Aorta (tissue), 5 donors: ENCODE measurements around the gene ATF6B. TPM values are rescaled to one million over a fixed set of nuclear protein-coding genes. Genes with fewer than 3 reads are reported as not detected.
A peak's percentile ranks its signal among the peaks of the same experiment; 100 is the strongest.
"Not testable (repeated sequence)": the region's sequence is repeated elsewhere in the genome, so short reads cannot be mapped to it uniquely, and the experiment has no call there.

Source experiments
- ATAC-seq: fragments of 200-7000 bp; cut with Tn5 transposase; one replicate; pipeline ENCODE4 v1.9.1; 2022; ENCODE audit warnings: moderate library complexity; ENCODE audit not compliant: low FRiP score
- DNase-seq, 2 donors: peaks; one replicate each; pipeline ENCODE4 v3.0.0-alpha.2; 2020
- H3K27ac ChIP-seq, 2 donors: one replicate each; pipeline ENCODE4 v1.5.1; 2013; ENCODE audit warnings: low read length in 2 of 2, mild to moderate bottlenecking in 2 of 2, moderate library complexity in 2 of 2, control low read depth in 1 of 2, inconsistent platforms in 1 of 2, low read depth in 1 of 2
- H3K27me3 ChIP-seq, 2 donors: one replicate each; pipeline ENCODE4 v1.6.1; 2013; ENCODE audit warnings: control low read depth in 1 of 2, low read length in 1 of 2, mild to moderate bottlenecking in 1 of 2, moderate library complexity in 1 of 2; ENCODE audit not compliant: insufficient read depth in 2 of 2, control insufficient read depth in 1 of 2
- H3K36me3 ChIP-seq, 2 donors: one replicate each; pipeline ENCODE4 v1.6.1; 2013; ENCODE audit warnings: control low read depth in 1 of 2, low read length in 1 of 2, mild to moderate bottlenecking in 1 of 2; ENCODE audit not compliant: insufficient read depth in 2 of 2, control insufficient read depth in 1 of 2
- H3K4me1 ChIP-seq, 2 donors: one replicate each; pipeline ENCODE4 v1.6.1; 2013; ENCODE audit warnings: low read length in 2 of 2, control low read depth in 1 of 2, mild to moderate bottlenecking in 1 of 2, moderate library complexity in 1 of 2; ENCODE audit not compliant: insufficient read depth in 2 of 2, control insufficient read depth in 1 of 2
- H3K4me3 ChIP-seq, 2 donors: one replicate each; pipeline ENCODE4 v1.5.1; 2013; ENCODE audit warnings: low read length in 2 of 2, control low read depth in 1 of 2, mild to moderate bottlenecking in 1 of 2
- H3K9me3 ChIP-seq: one replicate; pipeline ENCODE4 v1.6.1; 2013; ENCODE audit warnings: mild to moderate bottlenecking, low read length; ENCODE audit not compliant: control insufficient read depth
- WGBS, 2 donors: extraction: QIAGEN DNeasy Blood & Tissue Kit; methylation state at CpG; one replicate each; pipeline ENCODE4 v1.1.7; 2013; 5-methylcytosine and 5-hydroxymethylcytosine counted together
- intact Hi-C, 2 donors: fragments of 100-400 bp; cut with DNase I; formaldehyde crosslinking; loops; one replicate each; pipeline versions ENCODE4 v1.14.2 to v1.15.0; 2022
- polyA plus RNA-seq, 2 donors: library from polyadenylated mRNA; stranded (reverse); fragments of 200-250 nt; gene quantifications; one replicate each; pipeline ENCODE4 v1.2.3, GENCODE V29; 2013
- total RNA-seq, 2 donors: library from RNA; stranded (reverse); fragmentation: NEBNext Ultra II Directional; extraction: Animal tissue kit (Norgen Biotek cat#: 25700); gene quantifications; one replicate each; pipeline ENCODE4 v1.2.1, GENCODE V29; 2021
- donor health status: healthy with polysubstance abuse.
- donor health status: Bipolar disorder and iron deficiency.
- donor health status: DM: no; HTN: no; CAD: no.
- donor health status: DM: no; HTN: no; CAD: no.
- donor health status: DM: yes; HTN: yes; CAD: no.

The ATF6B gene
- total and polyA plus RNA-seq, 4 donors, result 12.9 to 93.1 (median 73.5) TPM

DNA sequence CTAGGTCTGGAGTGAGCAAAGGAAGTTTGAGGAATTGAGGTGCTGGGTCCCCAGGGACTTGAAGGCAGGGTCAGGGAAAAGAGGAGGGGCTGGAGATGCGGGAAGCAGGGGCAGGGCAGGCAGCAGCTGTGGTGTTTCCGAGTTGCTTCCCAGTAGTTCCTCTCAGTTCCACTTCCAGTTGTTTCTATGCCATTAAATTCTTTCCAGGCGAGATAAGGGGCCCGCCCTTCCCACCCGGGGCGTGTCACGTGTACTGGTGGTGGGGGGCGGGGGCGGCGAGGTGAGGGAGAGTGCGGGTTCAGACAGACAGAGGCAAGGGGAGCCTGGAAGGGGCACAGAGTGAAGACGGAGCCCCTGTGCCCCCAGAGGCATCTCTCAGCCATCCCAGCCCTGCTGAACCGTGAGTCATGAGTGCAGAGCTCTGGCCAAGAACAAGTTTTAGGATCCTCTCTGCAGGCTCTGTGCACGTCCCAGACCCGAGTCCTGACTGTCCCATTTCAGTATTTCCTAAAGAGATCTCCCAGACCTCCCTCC lies 19.9 kb downstream of the ATF6B start:
- WGBS, 2 donors, result 0 to 2% methylated on average over 9 to 15 of the region's 15 CpGs
- no peaks in the 10 kb centered on the region for H3K9me3 ChIP-seq
- peak; percentile 84 for ATAC-seq
- peak overlapping the region; percentile 31 to 73 for H3K27ac ChIP-seq
- intact Hi-C loops, result no loop called here
- no peaks in the 10 kb centered on the region for H3K36me3 ChIP-seq
- DNase-seq, result peak; percentile 75 to 85
- peak overlapping the region in 1 of 2 donors; percentile 1 for H3K4me3 ChIP-seq
- H3K4me1 ChIP-seq, result peaks cover 0 to 5% of the 10 kb centered on the region in 2 donors
- no peaks in the 10 kb centered on the region for H3K27me3 ChIP-seq

DNA sequence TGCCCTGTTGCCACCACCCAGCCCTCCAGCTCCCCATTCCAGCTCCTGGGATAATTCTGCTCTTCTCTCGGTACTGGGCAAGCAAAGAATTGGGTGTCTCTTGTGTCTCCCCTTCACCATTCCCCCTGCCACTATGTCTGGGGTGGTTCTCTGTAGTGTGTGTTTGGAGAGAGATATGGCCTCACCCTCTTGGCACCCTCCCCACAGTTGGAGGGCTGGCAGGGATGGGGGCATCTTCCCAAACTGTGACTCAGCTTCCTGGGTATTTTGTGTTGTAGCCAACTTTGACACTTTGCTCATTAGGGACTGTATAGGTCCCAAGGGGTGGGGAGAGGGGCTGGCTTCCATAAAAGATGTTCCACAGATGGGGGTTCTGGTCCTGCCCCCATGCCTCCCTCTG lies 20.6 kb downstream of the ATF6B start:
- Histone ChIP-seq H3K27me3 (no peaks in the 10 kb centered on the region), H3K9me3 (no peaks in the 10 kb centered on the region), H3K4me1 (peaks cover 0 to 5% of the 10 kb centered on the region in 2 donors), H3K27ac (peak overlapping the region in 1 of 2 donors; percentile 73), H3K4me3 (no peak overlapping the region), H3K36me3 (no peaks in the 10 kb centered on the region)
- intact Hi-C loops, result loop anchor here in 1 of 2 donors (2.0 kb wide), 1 partner anchor 15 kb away; no protein-coding TSS in a partner anchor
- ATAC-seq (no peak), DNase-seq (peak; percentile 70 to 79)
- WGBS, 2 donors, result 6 to 14% methylated on average over 1 of the region's 1 CpG

DNA sequence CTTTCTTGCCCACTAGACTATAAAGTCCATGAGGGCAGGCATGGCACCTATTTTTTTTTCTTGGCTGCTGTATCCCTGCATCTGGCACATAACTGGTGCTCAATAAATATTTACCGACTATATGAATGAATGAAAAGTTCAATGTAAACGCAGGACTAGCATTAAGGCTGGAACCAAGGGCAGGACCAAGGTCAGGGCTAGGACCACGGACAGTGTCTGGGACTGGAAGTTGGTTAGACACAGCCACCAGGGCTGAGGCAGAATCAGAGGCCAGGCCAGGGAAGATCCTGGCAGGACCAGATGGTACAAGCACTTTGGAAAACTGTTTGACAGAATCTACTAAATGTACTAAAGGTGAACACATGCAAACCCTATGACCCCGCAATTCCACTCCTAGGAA lies 22.6 kb downstream of the ATF6B start:
- peaks cover 0 to 5% of the 10 kb centered on the region in 2 donors for H3K4me1 ChIP-seq
- DNase-seq (no peak), ATAC-seq (no peak)
- no peaks in the 10 kb centered on the region for H3K9me3 ChIP-seq
- intact Hi-C loops, result no loop called here
- no peaks in the 10 kb centered on the region for H3K36me3 ChIP-seq
- 85 to 89% methylated on average over 4 of the region's 4 CpGs for WGBS, 2 donors
- H3K4me3 ChIP-seq, result no peak overlapping the region
- no peak overlapping the region for H3K27ac ChIP-seq
- no peaks in the 10 kb centered on the region for H3K27me3 ChIP-seq

DNA sequence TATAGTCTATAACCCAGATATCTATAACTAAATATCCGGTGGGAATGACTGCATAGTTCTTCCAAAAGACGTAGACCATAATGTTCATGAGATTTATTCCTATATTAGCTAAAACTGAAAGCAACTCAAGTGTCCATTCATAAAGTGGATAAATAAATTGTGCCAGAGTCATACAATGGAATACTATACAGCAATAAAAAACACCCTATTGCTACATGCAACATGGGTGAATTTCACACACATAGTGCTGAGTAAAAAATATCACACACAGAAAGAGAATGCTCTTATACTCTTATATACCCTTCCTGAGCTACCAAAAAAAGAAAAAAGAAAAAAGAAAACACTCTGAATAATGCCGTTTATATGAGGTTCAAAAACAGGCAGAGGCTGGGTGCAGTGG lies 25.8 kb downstream of the ATF6B start:
- H3K36me3 ChIP-seq, result no peaks in the 10 kb centered on the region
- no peaks in the 10 kb centered on the region for H3K27me3 ChIP-seq
- H3K4me1 ChIP-seq, result no peaks in the 10 kb centered on the region
- no peak for ATAC-seq
- 94 to 95% methylated on average over 3 of the region's 3 CpGs for WGBS, 2 donors
- H3K9me3 ChIP-seq, result no peaks in the 10 kb centered on the region
- no peak overlapping the region for H3K4me3 ChIP-seq
- intact Hi-C loops, result no loop called here
- no peak for DNase-seq
- no peak overlapping the region for H3K27ac ChIP-seq

DNA sequence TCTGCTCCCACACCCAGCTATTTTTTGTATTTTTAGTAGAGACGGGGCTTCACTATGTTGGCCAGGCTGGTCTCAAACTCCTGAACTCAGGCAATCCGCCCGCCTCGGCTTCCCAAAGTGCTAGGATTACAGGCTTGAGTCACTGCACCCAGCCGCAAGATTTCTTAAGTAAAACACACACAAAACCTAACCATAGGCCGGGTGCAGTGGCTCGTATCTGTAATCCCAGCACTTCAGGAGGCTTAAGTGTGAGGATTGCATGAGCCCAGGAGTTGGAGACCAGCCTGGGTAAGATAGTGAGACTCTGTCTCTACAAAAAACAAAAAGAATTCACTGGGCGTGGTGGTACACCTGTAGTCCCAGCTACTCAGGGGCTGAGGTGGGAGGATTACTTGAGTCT lies 27.8 kb downstream of the ATF6B start:
- H3K27ac ChIP-seq, H3K9me3 ChIP-seq, ATAC-seq, H3K36me3 ChIP-seq, H3K27me3 ChIP-seq, intact Hi-C loops, H3K4me3 ChIP-seq, H3K4me1 ChIP-seq, DNase-seq: not testable (repeated sequence)
- 91 to 92% methylated on average over 8 of the region's 8 CpGs for WGBS, 2 donors

DNA sequence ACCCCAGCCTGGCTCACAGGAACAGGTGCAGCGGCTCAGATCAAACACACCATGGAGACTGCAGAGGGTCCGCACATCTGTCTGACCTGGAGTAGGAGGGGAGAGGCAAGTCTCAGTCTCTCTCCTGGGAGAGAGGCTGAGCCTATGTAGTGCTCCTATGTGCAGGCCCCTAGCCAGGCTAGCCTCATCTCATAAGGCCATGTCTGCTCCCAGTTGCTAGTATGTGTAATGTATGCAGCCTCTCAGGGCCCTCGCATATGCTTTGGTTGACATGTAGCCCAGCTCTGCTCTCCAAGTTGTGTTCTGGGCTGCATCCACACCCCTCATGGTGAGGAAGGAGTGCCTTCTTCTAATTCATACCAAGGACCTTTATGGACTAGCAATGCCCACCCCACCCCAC lies 30.7 kb downstream of the ATF6B start:
- no peak for ATAC-seq
- Histone ChIP-seq H3K9me3 (no peaks in the 10 kb centered on the region), H3K27me3 (no peaks in the 10 kb centered on the region), H3K36me3 (no peaks in the 10 kb centered on the region), H3K27ac (no peak overlapping the region), H3K4me1 (no peaks in the 10 kb centered on the region), H3K4me3 (no peak overlapping the region)
- no peak for DNase-seq
- intact Hi-C loops, result no loop called here
- WGBS, 2 donors, result 94 to 98% methylated on average over 3 of the region's 3 CpGs

DNA sequence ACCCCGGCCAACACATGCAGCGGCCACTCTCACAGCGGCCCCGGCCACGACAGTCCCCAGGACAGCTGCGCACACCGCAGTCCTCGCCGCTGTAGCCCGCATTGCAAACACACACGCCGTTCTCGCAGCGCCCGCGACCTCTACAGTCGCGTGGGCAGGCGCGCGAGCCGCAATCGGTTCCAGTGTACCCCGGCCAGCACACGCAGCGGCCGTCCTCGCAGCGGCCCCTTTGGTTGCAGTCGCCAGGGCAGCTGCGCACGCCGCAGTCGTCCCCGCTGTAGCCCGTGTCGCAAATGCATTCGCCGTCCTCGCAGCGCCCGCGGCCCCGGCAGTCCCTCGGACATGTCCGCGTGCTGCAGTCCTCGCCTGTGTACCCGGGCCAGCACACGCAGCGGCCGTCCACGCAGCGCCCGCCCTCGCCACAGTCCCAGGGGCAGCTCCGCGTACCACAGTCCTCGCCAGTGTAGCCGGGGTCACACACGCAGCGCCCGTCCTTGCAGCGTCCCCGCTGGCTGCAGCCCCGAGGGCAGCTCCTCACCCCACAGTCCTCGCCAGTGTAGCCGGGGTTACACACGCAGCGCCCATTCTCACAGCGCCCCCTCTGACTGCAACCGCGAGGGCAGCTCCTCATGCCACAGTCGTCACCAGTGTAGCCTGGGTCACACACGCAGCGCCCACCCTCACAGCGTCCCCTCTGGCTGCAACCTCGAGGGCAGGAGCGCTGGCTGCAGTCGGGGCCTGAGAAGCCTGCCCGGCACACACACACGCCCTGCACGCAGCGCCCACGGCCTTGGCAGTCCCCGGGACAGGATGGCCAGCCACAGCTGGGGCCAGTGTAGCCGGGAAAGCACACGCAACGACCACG lies 31.4 kb downstream of the ATF6B start:
- no peaks in the 10 kb centered on the region for H3K27me3 ChIP-seq
- peaks cover 0 to 4% of the 10 kb centered on the region in 2 donors for H3K4me1 ChIP-seq
- H3K27ac ChIP-seq, result no peak overlapping the region
- WGBS, 2 donors, result 51 to 52% methylated on average over 88 to 90 of the region's 90 CpGs
- H3K9me3 ChIP-seq, result no peaks in the 10 kb centered on the region
- DNase-seq (no peak), ATAC-seq (peak; percentile 10)
- no peaks in the 10 kb centered on the region for H3K36me3 ChIP-seq
- no peak overlapping the region for H3K4me3 ChIP-seq
- intact Hi-C loops, result no loop called here

DNA sequence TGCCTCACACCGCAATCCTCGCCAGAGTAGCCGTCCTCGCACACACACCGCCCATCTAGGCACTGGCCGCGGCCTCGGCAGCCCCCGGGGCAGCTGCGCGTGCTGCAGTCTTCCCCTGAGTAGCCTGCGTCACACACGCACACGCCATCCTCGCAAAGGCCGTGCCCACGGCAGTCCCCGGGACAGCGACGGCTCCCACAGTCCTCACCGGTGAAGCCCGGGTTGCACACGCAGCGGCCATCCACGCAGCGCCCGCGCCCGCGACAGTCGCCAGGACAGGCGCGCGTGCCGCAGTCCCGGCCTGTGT lies 32.0 kb downstream of the ATF6B start:
- no peak overlapping the region for H3K4me3 ChIP-seq
- no peak overlapping the region for H3K27ac ChIP-seq

More for the DNA sequence above, 32.0 kb downstream of the ATF6B start:
- ATAC-seq (no peak), DNase-seq (no peak)
- WGBS, 2 donors, result 53 to 63% methylated on average over 35 to 36 of the region's 36 CpGs
- H3K4me1 ChIP-seq, result peaks cover 0 to 4% of the 10 kb centered on the region in 2 donors
- H3K27me3 ChIP-seq, result no peaks in the 10 kb centered on the region
- H3K36me3 ChIP-seq, result no peaks in the 10 kb centered on the region
- no peaks in the 10 kb centered on the region for H3K9me3 ChIP-seq
- intact Hi-C loops, result no loop called here
